NCI-H82 (cell line): Measurements from ENCODE around the gene ADGRG4.
"Not testable (repeated sequence)": the region's sequence is repeated elsewhere in the genome, so short reads cannot be mapped to it uniquely, and the experiment has no call there.

Experiments used
- DNase-seq: peaks from one replicate; lab custom pipeline; 2025; lab: John Stamatoyannopoulos, UW

ADGRG4 gene

DNA sequence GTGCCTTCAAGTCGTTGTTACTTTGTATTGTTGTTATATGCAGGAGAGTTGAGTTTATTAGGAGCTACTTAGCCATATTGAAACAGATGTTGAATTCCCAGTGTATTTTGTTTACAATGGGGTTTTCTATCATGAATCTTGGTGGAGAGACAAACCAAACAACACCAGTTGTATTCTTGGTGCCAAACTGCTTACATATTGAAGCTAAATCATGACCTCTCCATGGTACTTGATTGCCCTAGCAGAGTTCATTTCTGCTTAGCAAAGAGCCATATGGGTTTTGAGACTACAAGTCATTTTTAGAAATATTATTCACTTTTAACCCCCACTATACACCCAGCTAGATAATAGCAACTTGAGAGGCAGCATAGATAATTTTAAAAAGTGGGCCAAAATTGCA, 85.4 kb downstream of the ADGRG4 start:
- DNase-seq: no peak

DNA sequence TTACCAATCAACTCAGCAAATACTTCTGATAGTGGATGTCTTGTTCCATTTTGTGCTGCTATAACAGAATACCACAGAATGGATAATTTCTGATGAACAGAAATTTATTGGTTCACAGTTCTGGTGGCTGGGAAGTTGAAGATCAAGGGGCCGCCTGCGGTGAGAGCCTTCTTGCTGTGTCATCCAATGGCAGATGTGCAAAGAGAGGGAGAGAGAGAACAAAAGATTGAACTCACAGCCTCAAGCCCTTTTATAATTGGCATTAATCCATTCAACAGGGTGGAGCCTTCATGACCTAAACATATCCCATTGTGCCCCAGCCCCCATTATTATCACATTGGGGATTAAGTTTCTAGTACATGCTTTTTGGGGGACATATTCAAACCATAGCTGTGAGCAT, 86.1 kb downstream of the ADGRG4 start:
- DNase-seq: peak; percentile 21

DNA sequence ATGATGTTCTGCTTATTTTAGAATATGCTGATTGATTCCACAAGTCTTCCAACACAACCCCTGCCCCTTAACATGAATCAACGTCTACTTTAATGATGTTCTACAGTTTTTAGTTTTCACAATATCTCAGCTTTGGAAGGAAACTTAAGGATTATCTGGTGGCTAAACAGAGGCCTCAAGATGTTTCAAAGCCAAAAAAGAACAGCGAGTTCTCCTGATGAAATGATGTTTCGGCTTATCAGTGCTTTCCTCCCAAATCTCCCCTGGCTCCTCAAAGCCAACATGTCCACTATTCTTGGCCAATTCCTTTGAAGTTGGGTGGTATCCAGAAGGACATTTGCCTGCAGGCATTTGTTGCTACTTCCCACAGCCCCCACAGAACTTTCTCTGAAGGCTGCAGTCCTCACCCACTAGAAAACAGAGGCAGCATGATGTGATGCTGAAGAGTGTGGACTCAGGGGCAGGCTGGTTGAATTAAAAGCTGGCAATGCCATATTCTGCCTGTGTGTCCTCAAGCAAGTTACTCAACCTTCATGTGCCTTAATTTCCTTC, 87.3 kb downstream of the ADGRG4 start:
- DNase-seq: no peak

DNA sequence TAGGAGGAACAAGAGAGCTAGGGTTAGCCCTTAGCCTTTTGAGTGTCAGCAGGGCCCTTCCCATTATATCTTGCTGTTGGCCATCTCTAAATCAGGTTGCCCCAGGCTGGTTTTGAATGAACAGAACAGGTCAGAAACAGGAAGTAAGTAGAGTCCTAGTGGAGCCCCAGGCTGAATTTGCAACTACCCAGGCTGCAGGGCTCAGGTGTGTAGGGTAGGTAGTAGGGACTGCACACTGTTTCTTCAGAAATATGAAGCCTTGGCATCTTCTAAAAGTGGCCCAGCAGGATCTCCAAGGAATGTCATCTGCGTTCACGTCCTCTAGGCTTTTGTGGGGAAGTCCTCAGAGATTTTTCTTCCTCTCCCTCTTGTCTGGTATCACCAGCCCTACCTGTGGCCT, 90.2 kb downstream of the ADGRG4 start:
- DNase-seq: no peak

DNA sequence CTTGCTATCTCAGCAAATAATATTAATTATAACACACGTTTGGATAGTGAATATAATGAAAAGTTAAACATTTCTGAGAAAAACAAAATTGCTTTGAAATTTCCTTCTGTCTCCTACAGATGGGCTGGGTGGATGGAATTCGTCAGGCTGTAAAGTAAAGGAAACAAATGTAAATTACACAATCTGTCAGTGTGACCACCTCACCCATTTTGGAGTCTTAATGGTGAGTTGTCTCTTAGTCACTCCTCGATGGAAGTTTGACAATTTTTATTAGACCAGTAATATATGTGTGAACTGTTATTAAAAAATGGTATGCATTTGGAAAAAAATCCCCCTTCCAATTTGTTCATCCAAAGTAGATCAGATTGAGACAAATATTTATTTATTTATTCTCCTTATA, 94.5 kb downstream of the ADGRG4 start:
- DNase-seq: no peak

DNA sequence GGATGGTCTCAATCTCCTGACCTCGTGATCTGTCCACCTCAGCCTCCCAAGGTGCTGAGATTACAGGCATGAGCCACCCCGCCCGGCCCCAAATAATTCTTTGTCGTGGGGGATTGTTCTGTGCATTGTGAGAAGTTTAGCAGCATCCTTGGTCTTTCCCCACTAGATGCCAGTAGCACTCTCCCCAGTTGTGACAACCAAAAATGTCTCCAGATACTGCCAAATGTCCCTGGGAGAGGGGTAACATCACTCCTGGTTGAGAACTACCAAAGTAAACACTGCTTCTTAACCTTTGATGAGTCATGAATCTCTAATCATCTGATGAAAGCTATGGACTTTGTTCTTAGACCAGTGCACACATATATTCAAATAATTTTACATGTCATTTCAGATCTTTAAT, 96.2 kb downstream of the ADGRG4 start:
- peak; percentile 9 for DNase-seq

DNA sequence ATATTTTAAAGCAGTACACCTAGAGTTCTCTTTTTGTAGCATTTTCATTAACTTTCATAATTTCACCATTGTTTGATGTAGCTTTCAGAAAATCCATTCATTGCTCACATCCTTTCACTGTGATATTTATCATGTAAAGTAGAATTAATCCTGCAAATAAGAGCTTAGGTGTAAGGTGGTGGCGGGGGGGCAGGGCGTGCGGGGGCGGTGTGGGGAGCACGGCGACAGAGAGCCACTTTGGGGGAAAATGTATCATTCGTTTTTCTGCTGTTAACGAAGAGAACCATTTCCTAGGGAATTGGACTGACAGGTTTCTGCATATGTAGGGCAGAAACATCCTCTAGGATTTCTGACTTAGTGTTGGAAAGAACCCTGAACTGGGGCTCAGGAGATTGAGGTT, 104.4 kb downstream of the ADGRG4 start:
- no peak for DNase-seq

DNA sequence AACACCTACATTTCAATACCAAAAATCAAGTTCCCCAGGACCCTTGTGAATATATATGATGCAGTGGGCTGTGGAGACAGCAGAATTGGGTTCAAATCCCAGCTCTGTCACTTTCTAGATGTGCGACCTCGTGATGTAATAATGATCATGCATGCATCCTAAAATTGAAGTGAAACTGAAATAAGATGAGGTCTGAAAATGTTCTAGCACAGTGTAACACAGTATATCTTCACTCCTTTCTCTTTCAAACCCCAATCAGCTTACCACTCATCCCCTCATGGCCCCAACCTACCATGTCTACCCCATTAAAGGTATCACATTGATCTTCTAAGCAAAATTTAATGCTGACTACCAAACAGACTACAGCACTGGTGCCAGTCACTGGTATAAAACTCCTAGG, 117.0 kb downstream of the ADGRG4 start:
- DNase-seq: no peak

DNA sequence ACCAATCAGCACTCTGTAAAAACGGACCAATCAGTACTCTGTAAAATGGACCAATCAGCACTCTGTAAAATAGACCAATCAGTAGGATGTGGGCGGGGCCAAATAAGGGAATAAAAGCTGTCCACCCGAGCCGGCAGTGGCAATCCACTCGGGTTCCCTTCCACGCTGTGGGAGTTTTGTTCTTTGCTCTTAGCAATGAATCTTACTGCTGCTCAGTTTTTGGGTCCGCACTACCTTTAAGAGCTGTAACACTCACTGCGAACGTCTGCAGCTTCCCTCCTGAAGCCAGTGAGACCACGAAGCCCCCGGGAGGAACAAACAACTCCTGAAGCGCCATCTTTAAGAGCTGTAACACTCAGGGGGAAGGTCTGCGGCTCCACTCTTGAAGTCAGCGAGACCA, 120.6 kb downstream of the ADGRG4 start:
- DNase-seq: no peak

DNA sequence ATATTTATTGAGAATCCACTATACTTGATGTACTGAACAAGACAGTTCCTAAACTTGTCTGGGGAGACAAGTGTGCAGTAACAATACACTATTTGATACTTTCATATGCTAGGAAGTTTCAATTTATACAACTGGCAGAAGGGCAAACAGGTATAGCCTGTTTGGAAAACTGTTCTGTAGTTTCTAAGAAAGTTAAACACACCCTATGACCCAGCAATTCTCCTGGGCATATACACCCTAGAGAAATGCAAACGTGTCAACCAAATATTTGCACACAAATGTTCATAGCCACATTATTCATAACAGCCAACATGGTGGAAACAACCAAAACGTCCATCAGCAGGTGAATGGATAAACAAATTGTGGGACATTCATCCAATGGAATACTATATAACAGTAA, 123.0 kb downstream of the ADGRG4 start:
- no peak for DNase-seq

DNA sequence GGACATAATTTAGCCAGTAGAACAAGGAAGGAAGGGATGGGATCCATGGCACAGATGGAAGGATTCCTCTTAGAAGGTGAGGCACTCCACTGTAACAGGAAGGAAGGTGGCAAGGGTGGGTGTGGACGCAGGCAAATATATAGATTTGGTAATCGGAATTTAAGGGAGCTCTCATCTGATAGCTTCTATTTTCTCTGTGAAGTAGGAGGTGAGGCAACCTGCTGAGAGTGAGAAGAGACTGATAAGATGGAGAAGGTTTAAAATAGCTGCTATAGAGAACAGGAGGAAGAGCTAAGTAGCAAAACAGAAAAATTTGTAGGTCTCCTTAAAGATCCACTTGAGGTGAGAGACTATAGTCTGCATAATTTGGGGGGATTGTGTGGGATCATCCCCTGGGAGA, 125.2 kb downstream of the ADGRG4 start:
- DNase-seq: no peak

- DNase-seq: no peak
Observed at GRCh38 chrX:136431625-136432024, 130.9 kb downstream of the ADGRG4 start.

- no peak for DNase-seq
Observed at GRCh38 chrX:136437774-136438173, 137.0 kb downstream of the ADGRG4 start.

DNA sequence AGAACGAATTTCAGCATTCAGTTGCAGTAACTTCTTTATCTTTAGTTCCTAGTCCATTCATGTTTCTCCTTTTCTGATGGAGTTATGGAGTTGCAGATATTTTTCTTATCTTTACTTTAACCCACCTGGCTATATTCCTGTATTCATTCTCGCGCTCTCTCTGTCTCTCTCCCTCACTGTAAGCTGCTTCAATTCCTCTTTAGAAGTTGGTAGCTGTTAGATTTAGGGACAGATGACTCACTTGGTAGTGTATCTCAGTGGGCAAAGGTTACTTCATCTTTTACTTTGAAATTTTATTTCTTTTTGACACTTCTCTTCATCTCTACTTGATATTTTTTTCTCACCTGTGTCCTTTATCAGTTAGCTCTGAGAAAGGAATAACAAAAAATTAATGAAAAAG, 137.4 kb downstream of the ADGRG4 start:
- no peak for DNase-seq

DNA sequence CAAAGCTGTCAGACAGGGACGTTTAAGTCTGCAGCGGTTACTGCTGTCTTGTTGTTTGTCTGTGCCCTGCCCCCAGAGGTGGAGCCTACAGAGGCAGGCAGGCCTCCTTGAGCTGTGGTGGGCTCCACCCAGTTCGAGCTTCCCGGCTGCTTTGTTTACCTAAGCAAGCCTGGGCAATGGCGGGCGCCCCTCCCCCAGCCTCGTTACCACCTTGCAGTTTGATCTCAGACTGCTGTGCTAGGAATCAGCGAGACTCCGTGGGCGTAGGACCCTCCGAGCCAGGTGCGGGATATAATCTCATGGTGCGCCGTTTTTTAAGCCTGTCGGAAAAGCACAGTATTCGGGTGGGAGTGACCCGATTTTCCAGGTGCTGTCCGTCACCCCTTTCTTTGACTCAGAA, 144.9 kb downstream of the ADGRG4 start:
- DNase-seq: not testable (repeated sequence)

GRCh38 chrX:136446208-136446607, 145.4 kb downstream of the ADGRG4 start:
- DNase-seq: no peak

DNA sequence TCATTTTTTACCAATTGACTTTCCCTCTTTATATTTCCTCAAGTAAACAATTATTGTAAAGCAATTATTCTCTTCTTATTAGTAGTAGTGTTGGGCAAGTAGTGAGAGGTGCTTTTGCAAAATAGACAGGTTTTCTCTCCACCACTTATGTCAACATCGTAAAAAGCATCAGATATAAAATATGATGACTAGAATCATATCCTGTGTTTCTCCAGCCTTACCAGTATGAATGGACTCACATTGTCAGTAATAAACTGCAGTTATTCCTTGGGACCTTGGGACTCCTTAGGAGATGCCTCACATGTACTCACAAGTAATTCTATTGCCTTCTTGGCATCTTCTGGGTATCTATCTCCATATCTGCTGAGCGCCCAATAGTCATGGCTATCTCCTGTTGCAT, 146.5 kb downstream of the ADGRG4 start:
- DNase-seq: no peak

- DNase-seq: no peak
Observed at GRCh38 chrX:136447968-136448367, 147.2 kb downstream of the ADGRG4 start.

DNA sequence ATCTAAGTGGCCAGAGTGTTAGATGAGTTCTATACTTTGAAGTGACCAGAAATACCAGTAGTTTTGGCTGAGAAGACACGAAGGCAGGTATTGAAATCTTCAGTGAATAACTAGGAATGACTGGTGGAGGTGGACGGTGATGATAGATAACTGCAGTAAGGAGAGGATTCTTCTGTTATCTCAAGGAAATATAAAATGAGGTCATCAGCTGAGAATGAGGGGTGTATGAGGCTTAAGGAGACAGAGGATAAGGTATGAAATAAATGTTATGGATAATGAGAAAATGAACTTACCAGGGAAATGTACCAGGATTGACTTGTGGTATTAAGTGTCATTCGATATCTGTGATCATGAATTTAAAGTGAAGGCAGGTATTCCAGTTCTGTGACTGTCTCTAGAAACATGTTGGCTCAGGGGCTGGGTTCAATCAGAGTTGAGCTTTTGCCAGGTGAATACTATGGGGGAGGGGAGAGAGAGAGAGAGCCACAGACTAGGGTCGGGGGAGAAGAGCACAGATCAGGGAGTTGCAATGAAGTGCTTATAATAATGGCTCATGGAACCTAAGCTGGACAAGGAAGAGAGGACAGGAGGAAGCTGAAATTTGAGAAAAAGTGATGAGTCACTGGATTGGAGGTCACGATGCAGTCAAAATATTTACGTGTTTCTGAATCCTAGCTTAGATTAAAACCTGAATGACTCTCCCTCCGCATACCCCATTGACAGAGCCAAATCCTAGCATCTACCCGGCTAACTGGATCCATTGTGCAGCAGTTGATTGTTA, 149.5 kb downstream of the ADGRG4 start:
- DNase-seq: no peak

DNA sequence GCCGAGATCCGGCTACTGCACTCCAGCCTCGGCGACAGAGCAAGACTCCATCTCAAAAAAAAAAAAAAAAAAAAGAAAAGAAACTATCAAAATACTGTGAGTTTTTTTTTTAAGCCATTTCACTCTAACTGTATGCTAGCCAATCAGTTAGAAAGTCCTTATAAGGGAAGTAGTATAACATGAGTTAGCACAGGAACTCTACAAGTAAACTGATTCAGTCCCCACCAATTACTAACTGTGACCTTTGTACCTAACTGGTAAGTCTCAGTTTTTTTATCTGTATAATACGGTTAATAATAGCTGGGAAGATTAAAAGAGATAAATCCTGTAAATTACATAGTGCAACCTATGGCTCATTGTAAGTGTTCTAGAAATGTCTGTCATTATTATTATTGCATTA, 151.9 kb downstream of the ADGRG4 start:
- DNase-seq: no peak

DNA sequence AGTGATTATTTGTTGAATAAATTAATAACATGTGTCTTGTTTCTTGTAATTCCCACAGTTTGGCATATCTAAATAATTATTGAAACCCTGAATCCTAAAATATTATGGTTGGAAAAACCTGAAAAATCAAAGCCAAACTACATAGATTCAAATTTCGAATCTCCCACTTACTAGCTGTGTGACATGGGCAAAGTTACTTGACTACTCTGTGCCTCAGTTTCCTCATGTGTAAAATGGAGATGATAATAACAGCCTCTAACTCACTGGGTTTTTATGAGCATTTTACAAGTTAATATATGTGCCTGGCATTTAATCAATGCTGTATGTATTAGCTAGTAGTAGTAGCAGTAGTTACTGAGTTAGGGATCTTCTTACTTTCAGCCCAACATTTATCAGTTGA, 152.4 kb downstream of the ADGRG4 start:
- DNase-seq: no peak

DNA sequence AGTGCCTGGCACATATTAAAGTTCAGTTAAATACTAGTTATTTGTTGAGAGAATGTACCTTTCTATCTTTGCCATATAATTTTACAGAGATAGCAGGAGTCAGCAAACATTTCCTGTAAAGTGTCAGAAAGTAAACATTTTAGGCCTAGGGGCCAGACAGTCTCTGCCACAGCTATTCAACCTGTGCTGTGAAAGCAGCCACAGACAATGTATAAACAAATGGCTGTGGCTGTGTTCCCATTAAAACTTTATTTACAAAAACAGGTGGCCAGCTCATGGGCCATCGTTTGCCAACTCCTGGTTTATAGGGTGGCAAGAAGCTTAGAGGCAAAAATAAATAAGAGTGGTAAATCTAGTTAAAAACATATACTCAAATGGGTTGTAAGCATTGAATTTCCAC, 153.0 kb downstream of the ADGRG4 start:
- no peak for DNase-seq

DNA sequence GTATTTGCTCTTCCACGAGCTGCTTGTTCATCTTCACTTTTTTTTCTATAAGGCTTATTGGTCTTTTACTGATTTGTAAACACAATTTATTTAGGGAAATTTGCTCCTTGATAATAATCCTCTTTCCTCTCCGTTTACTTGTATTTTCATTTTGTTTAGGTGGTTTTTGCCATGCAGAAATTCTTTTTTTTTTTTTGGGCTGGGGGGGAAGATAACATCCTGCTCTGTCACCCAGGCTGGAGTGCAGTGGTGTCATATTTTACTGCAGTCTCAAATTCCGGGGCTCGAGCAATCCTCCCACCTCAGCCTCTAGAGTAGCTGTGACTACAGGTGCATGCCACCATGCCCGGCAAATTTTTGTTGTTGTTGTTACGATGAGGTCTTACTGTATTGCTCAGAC, 155.4 kb downstream of the ADGRG4 start:
- DNase-seq: no peak

GRCh38 chrX:136457303-136457917, 156.6 kb downstream of the ADGRG4 start:
- DNase-seq: no peak
